ENCODE measurements around the gene C3orf20. TPM values are rescaled to one million over a fixed set of nuclear protein-coding genes. Genes with fewer than 3 reads are reported as not detected.

The C3orf20 gene
- total RNA-seq, 4 donors from 2014 or later: 0.11 to 0.46 TPM; not detected in 2

DNA sequence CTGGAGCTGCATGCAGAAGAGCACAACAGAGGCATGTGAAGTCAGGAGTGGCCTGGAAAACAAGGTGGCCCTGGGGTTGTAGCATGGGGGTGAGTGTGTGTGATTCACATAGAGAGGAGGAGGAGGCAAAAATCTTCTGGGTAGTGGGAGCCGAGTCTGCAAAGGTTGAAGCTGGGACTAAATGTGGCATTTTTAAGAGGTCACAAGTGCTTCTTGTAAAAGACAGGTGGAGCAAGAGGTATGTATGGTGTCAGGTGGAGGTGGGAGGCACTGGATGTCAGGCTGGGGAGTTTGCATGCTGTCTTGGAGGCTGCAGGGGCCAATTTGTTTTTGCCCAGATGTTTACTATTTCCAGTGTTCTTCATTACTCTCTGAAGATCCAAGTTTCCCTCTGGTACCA is 42.4 kb downstream of the C3orf20 start:
- ATAC-seq: no peak

DNA sequence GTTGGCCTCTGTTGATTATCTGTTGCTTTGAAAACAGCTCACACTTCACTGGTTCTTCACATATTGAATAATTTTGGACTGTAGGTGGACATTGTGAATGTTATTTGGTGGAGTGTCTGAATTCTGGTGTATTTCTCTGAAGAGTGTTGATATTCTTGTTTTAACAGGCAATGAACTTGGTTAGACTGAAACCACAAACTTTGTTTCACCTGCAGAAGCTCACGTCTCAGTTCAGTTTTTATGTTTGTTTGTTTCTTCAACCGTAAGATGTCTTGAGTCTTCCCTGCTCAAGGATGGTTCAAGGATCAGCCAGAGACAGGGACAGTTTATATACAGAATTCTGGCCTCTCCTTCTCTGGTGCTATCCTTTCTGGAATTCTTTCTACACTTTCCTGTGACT is 43.6 kb downstream of the C3orf20 start:
- in situ Hi-C loops (cut with MboI; ENCODE audit: low sequenced_read_pairs in 4 of 4): no loop called here
- no peak for TF ChIP-seq POLR2A (IDR thresholded peaks at IDR 0.05)
- TF ChIP-seq, protein P1, sequence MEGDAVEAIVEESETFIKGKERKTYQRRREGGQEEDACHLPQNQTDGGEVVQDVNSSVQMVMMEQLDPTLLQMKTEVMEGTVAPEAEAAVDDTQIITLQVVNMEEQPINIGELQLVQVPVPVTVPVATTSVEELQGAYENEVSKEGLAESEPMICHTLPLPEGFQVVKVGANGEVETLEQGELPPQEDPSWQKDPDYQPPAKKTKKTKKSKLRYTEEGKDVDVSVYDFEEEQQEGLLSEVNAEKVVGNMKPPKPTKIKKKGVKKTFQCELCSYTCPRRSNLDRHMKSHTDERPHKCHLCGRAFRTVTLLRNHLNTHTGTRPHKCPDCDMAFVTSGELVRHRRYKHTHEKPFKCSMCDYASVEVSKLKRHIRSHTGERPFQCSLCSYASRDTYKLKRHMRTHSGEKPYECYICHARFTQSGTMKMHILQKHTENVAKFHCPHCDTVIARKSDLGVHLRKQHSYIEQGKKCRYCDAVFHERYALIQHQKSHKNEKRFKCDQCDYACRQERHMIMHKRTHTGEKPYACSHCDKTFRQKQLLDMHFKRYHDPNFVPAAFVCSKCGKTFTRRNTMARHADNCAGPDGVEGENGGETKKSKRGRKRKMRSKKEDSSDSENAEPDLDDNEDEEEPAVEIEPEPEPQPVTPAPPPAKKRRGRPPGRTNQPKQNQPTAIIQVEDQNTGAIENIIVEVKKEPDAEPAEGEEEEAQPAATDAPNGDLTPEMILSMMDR (IDR thresholded peaks at IDR 0.05 in 4 of 5, conservative IDR thresholded peaks at IDR 0.05 in 1 of 5): no peak
- Histone ChIP-seq H3K27ac (no peak overlapping the region), H3K4me1 (no peaks in the 10 kb centered on the region), H3K9me3 (no peaks in the 10 kb centered on the region), H3K27me3 (no peaks in the 10 kb centered on the region), H3K36me3 (no peaks in the 10 kb centered on the region), H3K4me3 (no peak overlapping the region)
- DNase-seq: no peak
- intact Hi-C loops (cut with DNase I; ENCODE audit: low total_unique reads): no loop called here
- no peak for ATAC-seq

More for the DNA sequence above, 42.4 kb downstream of the C3orf20 start:
- TF ChIP-seq POLR2A (IDR thresholded peaks at IDR 0.05): no peak
- TF ChIP-seq, protein P1 (IDR thresholded peaks at IDR 0.05 in 4 of 5, conservative IDR thresholded peaks at IDR 0.05 in 1 of 5): no peak
- Histone ChIP-seq H3K4me1 (no peaks in the 10 kb centered on the region), H3K27ac (no peak overlapping the region), H3K36me3 (no peaks in the 10 kb centered on the region), H3K9me3 (no peaks in the 10 kb centered on the region), H3K27me3 (no peaks in the 10 kb centered on the region), H3K4me3 (no peak overlapping the region)
- no peak for DNase-seq
- in situ Hi-C loops (cut with MboI; ENCODE audit: low sequenced_read_pairs in 4 of 4) (no loop called here), intact Hi-C loops (cut with DNase I; ENCODE audit: low total_unique reads) (no loop called here)

DNA sequence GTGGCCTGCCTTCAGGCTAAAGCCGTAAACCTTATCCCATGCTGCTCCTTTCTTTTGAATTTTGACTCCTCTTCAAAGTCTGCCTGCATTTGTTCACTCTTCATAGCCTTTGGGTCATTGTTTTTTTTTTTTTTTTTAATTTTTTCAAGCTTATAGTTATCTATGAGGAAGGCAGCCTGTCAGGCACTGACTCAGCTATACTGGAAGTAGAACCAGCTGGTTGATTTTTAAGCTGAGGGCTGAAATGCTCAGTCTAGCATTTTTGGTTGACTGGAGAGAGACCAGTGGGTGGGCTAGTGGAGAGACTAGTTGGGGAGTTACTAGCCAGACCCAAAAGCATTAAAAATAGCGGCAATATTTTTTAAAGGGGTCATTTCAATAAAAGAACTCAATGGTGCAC is 44.1 kb downstream of the C3orf20 start:
- H3K9me3 ChIP-seq: no peaks in the 10 kb centered on the region
- DNase-seq: no peak
- TF ChIP-seq, protein P1 (IDR thresholded peaks at IDR 0.05 in 4 of 5, conservative IDR thresholded peaks at IDR 0.05 in 1 of 5): no peak
- no peak for TF ChIP-seq POLR2A (IDR thresholded peaks at IDR 0.05)
- no peak overlapping the region for H3K4me3 ChIP-seq
- in situ Hi-C loops (cut with MboI; ENCODE audit: low sequenced_read_pairs in 4 of 4) (no loop called here), intact Hi-C loops (cut with DNase I; ENCODE audit: low total_unique reads) (no loop called here)
- no peaks in the 10 kb centered on the region for H3K27me3 ChIP-seq
- no peaks in the 10 kb centered on the region for H3K36me3 ChIP-seq
- no peak for ATAC-seq
- H3K27ac ChIP-seq: no peak overlapping the region
- no peaks in the 10 kb centered on the region for H3K4me1 ChIP-seq

DNA sequence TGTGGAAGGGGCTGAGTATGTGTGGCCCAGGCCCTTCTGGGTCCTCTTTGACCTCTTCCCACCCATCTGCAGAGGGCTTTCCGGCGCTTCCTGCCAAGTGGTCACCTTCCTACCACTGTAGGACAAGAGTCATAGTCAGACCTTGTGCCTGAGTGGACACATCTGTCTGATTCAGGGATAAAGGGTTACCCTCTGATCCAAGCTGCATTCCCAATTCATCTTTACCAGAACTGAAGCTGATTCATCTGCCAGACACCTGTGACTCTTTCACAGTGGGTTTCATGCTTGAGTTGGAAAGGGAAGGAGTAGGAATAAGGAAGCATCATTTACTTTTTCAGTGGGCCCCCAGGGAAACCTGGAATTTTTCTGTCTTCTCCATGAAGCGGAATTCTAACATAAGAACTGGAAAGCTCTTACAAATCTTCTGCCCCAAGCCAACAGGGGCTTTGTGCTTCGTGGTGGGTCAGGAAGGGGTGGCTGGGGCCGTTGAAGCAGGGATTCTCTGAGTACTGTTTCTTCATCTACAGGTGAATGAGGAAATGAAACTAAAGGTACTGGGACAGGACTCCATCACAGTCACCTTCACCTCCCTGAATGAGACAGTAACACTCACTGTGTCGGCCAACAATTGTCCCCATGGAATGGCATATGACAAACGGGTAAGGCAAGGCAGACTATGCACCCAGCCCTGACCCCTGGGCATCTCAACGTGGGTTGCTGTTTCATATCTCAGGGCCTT is 46.4 kb downstream of the C3orf20 start:
- Histone ChIP-seq H3K36me3 (no peaks in the 10 kb centered on the region), H3K27me3 (no peaks in the 10 kb centered on the region), H3K9me3 (no peaks in the 10 kb centered on the region), H3K4me1 (peaks cover 7 to 21% of the 10 kb centered on the region in 2 donors), H3K27ac (no peak overlapping the region), H3K4me3 (no peak overlapping the region)
- ATAC-seq (no peak), DNase-seq (no peak)
- TF ChIP-seq POLR2A (IDR thresholded peaks at IDR 0.05): no peak
- TF ChIP-seq, protein P1 (IDR thresholded peaks at IDR 0.05 in 4 of 5, conservative IDR thresholded peaks at IDR 0.05 in 1 of 5): no peak
- in situ Hi-C loops (cut with MboI; ENCODE audit: low sequenced_read_pairs in 4 of 4) (no loop called here), intact Hi-C loops (cut with DNase I; ENCODE audit: low total_unique reads) (no loop called here)

Data from gastrocnemius medialis (tissue), 4 donors.